HG03108 (cell line): ENCODE data around the gene YPEL3.
"Not testable (repeated sequence)": the region's sequence is repeated elsewhere in the genome, so short reads cannot be mapped to it uniquely, and the experiment has no call there.

ENCODE experiments used
- ATAC-seq: cut with Tn5 transposase; IDR thresholded peaks from one replicate; pipeline ENCODE4 v1.9.1; 2021; ENCODE audit warnings: moderate library complexity; ENCODE audit not compliant: unreplicated experiment

The YPEL3 gene

DNA sequence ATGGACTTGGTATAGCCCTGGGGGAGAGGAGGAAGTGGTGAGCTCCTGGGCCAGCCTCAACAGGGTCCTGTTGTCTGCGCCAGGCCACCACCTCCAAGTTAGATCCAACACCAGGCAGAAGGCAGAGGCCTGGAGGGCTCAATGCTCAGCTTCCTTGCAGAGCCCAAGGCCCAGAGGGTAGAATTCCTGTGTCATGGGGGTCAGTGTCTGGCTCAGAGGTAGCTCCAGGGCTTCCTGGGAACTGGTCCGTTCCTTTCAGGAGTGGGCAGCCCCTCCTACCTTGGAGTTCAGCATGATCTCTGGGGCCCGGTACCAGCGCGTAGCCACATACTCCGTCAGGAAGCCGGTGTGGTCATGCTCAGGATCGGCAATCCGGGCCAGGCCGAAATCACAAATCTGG is 21.8 kb upstream of the YPEL3 start:
- no peak for ATAC-seq

DNA sequence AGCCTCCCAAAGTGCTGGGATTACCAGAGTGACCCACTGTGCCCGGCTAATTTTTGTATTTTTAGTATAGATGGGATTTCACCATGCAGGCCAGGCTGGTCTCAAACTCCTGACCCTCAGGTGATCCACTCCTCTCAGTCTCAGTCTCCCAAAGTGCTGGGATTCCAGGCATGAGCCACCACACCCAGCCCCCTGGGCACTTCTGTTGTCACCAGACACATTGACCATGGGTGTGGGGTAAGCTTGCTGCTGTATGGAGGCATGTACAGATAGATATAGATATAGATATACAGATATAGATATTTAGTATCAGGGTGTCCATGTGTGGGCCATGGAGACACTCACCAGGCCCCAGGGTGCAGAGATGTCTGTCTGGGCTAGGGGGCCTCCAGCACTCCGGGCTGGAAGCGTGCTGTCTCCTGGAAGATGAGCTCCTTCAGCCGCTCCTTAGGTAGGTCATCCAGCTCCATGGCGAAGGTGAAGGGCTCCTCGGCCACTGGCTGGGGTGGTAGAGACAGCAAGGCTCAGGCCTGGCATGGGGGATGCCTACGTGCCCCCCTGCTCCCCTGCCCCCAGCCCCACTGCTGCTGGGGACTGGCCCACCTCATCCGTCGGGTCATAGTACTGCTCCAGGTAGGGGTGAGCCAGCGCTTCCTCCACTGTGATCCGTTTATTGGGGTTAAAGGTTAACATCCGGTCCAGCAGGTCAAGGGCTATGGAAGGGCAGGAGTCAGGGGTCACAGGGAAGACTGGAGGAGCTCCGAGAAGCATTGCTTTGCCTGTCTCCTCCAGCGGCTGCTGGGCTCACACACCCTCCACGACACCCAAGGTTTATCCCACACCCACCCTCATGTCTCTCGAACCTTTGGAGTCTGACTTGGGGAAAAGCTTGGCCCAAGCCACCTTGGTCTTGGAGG is 20.5 kb upstream of the YPEL3 start:
- ATAC-seq, result no peak

DNA sequence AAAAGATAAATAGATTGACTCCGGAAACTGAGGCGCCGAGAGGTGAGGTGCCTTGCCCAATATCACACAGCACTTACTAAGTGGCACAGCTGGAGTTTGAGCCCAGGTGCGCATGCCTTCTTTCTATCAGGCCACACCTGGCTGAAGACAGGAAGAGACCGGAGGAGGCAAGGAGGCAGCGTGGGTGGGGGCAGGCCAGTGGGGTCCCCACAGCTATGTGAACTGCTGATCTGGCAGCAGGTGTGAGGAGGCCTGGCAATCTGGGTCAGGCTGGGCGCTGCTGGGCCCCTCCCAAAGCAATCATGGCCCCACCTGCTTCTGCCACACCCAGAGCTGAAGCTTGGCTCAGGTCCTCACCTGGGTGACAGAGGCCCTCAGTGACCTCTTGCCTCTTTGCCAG is 19.2 kb upstream of the YPEL3 start:
- ATAC-seq, result no peak

DNA sequence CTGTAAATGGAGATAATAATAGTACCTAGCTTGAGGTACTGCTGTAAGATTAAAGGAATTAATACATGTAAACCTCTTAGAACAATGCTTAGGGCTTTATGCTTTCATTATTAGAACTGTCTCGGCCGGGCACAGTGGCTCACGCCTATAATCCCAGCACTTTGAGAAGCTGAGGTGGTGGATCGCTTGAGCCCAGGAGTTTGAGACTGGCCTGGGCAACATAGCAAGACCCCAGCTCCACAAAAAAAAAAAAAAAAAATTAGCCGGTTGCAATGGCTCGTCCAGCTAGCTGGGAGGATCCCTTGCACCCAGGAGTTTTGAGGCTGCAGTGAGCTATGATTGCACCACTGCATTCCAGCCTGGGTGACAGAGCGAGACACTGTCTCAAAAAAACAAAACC is 18.8 kb upstream of the YPEL3 start:
- not testable (repeated sequence) for ATAC-seq

DNA sequence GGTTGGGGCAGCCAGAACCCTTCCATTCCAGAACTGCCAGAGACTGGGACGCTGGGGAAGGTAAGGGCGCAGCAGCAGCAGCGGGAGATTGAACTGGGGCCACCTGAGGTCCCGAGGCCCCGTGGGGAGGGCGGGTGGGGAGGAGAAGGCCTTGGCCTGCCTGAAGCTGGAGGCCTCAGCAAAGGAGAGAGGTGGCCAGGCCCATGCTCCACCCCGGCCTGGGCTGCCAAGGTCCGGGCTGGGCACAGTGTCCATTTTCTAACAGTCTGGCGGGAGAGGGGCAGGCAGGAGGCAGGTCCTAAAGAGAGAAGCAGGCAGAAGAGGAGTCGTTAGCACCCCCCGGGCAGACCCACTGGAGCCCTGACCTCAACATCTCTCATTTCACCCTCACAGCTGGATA is 18.4 kb upstream of the YPEL3 start:
- no peak for ATAC-seq

DNA sequence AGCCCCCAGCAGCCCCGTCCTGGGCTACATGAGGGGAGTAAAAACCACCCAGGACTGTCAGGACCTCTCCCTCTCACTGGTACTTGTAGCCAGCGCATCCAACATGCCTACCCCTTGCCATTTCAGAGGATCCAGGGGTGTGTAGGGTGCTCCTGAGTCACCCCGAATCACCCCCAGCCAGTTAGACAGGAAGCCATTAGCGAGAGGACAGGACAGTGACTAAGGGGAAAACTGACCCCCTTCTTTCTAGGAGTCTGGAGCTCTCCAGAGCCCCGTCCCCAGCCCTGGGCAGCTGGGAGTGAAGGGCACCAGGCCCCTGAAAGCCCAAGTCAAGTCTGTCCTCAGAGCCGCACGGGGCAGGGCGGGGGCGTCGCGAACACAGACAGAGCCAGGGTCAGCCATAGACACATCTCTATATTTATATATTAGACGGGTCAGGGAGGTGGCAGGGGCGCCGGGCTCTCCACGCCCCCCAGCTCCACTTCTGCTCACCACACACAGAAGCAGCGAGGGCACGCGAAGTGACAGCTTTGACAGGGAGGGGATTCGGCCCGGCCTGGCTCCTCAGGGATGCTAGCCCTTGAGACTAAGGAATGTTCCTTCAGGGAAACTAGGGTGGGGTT is 17.8 kb upstream of the YPEL3 start:
- ATAC-seq, result no peak

DNA sequence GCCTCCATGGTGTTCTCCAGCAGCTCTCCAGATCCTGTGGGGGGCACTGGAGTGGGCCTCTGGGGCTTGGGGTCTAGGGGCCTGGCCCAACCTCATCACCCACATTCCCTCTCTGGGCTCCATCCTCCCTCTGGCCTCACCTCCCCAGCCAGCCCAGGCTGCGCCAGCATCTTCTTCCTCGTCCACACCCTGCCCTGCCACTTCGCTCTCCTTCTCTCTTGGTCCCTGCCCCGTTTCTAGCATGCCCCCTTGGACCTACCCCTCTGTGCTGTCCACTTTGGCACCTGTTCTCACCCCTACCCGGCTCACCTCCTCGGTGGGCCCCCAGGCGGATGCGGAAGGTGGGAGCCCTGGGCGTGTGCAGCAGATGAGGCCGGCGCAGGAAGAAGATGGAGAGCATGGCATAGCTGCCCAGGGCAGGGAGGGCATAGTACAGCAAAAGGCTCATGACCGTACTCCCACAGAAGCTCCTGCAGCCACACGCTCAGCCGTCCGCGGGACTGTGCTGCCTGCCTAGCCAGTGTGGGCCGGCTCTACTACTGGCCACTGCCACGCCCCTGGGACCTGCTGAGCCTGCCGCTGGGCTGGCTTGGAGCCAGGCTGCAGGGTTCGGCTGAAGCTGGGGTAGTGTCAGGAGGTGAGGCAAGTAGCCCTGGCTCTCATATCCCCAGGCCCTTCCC is 17.2 kb upstream of the YPEL3 start, which contains the start of gene GDPD3:
GDPD3 (minus strand) TSS at position 507 of the 680 bp plus-strand sequence; CDS start at position 448, 59 bp downstream.
- no peak for ATAC-seq

DNA sequence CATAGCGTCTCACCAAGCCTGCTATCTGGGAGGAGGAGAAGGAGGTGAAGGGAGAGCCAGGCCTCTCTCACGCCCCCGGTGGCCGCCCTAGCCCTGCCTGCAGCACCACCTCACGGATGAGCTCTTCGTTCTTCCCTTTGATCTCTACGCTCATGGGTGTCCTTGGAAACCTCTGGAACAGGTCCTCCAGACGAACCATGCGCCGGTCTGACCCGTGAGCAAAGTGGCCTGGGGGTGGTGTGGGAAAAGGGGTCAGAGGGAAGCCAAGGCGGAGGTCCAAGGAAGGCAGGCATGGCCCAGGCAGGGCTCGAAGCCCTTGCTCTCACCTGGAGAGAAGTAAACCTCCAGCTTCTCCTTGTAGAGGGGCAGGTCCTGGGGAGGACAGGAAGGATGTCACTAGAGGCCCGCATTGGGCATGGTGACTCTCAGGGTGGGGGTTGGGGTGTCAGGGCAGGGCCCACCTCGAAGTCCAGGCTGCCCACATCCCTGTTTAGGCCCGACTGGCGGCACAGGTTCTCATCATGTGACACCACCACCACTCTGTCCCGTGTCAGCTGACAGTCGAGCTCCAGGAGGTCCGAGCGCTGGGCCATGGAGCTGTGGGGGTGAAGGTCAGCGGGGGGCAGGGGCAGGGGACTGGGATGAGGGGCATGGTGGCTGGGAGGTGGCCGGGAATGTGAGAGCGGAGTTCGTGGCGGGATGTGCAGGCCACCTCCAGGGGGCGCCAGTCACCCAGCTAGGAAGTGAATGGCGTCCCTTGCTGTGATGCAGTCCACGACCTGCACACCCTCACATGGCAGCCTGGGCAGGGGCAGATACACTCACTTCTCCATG is 16.4 kb upstream of the YPEL3 start:
- no peak for ATAC-seq

DNA sequence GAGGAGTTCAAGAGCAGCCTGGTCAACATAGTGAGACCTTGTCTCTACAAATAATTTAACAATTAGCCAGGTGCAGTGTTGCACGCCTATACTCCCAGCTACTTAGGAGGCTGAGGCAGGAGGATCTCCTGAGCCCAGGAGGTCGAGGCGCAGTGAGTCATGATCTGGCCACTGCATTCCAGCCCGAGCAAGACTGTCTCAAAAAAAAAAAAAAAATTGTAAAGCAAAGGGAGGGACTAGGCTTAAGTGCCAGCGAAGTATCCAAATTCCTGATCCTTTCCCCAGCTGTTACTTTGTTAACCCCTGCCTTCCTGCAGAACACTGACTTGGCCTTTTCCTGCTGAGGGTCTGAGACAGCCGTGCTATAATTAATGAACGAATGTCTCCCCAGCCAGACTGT is 14.6 kb upstream of the YPEL3 start:
- no peak for ATAC-seq

DNA sequence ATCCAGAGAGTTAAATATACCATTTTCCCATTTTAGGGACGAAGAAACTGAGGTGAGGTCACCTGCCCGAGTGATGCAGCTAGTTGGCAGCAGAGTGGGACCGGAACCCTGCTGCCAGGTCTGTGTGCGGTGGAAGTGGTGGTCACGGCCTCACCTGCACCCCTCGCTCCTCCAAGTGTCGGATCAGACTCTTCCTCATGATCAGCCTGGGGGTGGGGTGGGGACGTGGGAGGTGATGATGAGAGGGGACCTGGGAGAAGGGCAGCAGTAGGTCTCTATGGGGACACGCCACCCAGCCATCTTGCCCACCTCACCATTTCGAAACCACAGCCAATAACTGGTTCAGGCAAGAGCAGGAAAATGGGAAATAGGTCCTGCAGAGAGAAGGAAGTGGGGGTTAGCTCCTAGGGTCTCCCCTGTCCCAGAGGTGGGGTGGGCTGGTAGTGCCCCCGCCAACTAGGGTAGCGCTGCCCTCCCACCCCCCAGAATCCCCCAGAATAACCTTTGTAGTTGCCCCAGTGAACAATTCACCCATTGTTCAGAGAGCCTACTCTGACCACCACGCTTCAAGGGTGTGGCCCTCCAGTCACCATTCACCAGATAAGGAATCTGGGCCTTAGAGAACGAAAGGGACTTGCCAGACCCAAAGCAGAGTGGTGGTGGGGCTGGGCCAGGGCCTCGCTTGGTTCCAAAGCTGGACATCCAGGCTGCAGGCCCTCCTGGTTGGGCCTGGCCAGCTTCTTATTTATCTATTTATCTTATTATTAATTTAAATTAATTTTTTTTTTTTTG is 12.2 kb upstream of the YPEL3 start:
- no peak for ATAC-seq

DNA sequence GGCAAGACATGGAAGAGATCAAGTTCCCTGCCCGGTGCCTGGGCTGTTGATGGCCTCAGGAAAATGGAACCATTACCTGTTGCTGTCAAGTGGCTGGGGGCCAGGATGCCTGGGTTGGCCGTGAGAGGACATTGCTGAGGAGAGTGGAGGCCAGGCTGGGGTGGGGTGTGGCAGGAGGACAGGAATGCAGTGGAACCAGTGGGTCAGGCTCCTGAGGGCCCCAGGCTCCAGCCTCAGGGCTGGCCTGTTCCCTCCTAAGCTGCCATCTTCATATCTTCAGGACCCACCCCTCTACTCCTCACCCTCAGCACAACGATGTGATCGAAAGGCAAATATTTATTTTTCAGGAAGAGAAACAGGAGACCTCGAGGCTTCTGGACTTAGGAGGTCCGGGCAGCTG is 8.5 kb upstream of the YPEL3 start:
- no peak for ATAC-seq

DNA sequence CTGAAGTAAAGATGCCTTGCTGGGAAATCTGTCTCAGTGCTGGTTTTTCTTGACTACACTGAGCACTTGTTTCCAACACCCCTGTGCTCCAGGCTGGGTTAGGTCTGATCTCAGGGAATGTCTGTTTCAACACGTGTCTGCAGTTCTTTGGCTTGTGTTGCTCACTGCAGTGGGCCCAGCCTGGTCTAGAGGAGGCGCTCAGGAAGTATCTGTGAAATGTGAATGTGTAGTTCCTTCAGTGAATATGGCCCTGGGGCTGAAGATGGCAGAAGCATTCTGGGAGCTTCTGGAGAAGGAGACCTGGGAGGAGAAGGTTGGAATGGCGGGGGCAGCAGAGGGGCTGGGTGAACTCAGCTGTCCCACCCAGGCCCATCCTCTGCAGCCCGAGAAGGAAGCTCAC is 8.1 kb upstream of the YPEL3 start:
- no peak for ATAC-seq

DNA sequence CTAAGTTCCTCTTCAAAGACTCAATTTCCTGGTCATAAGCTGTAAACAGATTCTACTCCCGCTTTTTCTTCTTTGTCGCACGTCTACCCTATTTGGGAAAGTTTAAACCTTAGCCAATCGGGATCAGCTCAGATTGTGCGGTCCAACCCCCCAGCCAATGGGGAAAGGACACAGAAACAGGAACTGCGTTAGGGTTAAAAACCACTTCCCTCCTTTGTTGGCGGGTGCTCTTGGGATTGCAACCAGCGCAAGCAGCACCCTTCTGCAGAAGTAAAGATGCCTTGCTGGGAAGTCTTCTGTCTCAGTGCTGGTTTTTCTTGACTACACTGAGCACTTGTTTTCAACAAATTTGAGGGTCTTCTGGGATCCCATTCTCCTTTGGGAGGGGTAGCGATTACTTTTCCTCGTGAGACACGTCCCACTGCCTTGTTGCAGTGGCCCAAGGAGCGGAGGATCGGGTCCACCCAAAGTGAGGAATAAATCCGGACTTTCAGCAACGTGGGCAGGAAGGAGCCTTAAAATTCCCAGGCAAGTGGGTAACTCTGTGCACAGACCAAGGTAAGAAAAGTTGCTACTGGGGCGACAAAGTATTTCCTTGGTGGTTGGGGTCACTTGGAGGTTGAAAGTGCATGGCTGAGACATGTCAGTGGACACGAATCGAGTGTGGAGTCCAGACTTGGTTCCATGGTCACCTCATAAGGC is 1.0 kb upstream of the YPEL3 start:
- ATAC-seq, result no peak

DNA sequence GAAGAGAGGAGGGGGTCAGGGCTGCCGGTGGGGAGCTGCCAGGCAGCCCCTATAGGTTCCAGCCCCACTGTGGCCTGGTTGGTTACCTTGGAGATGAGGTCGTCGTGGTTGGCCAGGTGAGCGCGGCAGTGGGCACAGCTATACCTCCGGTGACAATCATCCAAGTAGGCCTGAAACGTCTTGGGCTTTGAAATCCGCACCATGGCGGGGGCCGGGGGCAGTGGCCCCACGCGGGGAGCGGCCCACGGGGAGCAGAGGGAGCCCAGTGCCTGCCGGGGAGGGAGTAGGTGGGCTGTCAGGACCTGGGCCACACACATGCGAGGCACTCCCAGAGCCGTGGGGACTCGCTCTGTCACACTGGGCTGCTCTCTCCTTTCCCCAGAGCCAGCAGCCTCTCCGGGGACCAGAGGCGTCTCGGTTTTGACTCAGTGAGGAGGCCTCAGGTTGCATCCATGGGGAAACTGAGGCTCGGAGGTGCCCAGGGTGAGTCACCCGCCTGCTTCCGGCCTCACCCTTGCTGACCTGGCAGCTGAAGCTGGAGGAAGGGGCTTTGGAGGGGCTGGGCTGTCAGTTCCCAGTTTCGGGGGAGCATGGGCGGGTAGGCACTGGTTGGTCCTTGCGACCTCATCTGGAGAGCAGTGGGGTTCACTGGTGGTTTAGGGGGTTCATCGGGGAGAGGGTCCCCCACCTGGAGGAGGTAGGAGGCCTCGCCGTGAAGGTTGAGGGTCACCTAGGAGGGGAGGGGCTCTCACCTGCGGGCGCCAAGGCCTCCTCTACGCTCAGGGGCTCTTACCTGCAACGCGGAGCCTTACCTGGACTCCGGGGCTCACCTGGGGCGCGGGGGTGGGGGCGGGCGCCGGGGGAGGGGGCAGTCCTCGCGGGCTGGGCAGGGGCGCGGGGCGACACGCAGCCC is 591 bp downstream of the YPEL3 start:
- ATAC-seq, result no peak

DNA sequence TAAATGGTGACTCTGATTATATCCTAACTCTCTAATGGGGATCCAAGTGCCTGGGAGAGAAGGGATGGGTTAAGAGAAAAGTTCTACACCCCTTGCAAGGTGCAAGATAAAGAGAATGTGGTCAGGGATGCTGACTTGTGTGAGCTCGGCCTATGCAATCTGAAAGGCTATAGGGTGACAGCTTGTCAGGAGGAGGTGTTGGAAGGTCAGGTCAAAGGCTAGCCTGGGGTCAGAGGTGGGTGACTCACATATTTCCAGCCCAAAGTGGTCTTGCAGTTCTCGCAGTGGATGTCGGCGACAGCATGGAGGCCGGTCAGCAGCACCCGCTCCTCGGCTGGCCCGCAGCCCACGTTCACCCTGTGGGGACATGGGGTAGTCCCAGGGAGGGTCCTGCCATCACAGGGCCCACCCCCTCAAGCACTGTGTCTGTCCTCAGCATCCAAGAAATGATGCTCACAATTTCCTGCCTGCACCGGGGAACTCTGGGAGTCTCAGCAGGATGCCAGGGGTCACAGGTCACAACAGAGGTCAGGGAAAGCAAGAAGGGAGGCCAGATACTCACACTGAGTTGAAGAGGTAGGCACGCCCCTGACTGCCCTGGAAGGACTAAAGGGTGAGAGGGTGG is 1.4 kb downstream of the YPEL3 start:
- ATAC-seq, result no peak

DNA sequence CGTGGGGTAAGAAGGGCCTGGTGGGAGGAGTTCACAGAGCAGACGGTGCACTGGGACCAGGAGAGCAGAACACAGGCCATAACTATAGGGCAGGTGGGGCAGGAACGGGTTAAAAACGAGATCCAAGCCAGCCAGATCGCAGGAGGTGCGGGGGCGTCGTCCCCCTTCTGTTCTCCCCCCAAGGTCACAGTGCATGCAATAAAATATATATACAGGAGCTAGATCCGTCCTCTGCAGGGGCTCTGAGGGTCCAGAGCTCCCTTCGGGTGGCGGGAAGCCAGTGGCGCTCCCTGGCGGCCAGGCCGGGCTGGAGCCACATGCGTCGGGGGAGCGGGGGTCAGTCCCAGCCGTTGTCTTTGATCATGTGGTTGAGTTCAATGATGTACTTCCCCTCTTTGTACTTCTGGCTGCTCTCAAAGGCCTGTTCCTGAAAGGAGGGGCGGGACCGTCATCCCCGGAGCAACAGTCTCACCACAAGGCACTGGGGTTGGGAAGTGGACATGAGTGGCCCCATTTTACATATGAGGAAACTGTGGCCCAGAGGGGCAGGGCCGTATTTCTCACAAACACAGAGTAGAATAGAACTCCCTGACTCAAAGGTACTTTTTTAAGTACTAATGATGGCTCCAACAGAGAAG is 3.5 kb downstream of the YPEL3 start:
- peak; percentile 43 for ATAC-seq
